Pancreas (tissue), 10 donors: Measurements from ENCODE around the gene FGFR3. TPM values are rescaled to one million over a fixed set of nuclear protein-coding genes. Genes with fewer than 3 reads are reported as not detected.

Source experiments
- ATAC-seq, 4 donors: fragments of 200-7000 bp; cut with Tn5 transposase; one replicate each; pipeline versions ENCODE4 v1.8.0 to v1.9.1; 2020; ENCODE audit warnings: mild to moderate bottlenecking in 4 of 4, moderate library complexity in 4 of 4
- DNase-seq, 6 donors: peaks; one replicate each; pipeline ENCODE4 v3.0.0-alpha.2; 2020
- FAIRE-seq: peaks from 2 replicates; lab custom pipeline; 2012; peaks lifted over from hg19 to GRCh38; lab: Jason Lieb, UNC
- H3K27ac ChIP-seq, 4 donors: fragments of 200-600 bp; sonication (generic); 1 replicate in 3 of 4; 2 replicates in 1 of 4; pipeline versions ENCODE4 v1.5.0 to v1.8.0; 2020
- H3K27me3 ChIP-seq, 4 donors: fragments of 200-600 bp; one replicate each; pipeline ENCODE4 v1.8.0; 2021
- H3K36me3 ChIP-seq, 3 donors: fragments of 200-600 bp; sonication (generic) in 1 of 3; one replicate each; pipeline versions ENCODE4 v1.5.0 to v1.8.0; 2020 to 2021
- H3K4me1 ChIP-seq, 3 donors: fragments of 200-600 bp; one replicate each; pipeline ENCODE4 v1.8.0; 2021
- H3K4me3 ChIP-seq, 4 donors: fragments of 200-600 bp; sonication (generic) in 2 of 4; one replicate each; pipeline versions ENCODE4 v1.5.0 to v1.8.0; 2020 to 2021
- H3K9me3 ChIP-seq, 4 donors: fragments of 200-600 bp; one replicate each; pipeline ENCODE4 v1.8.0; 2021
- CTCF ChIP-seq, 4 donors: fragments of 200-600 bp; sonication (generic) in 3 of 4; IDR thresholded peaks; one replicate each; pipeline versions ENCODE4 v1.5.0 to v1.8.0; 2021; ENCODE audit warnings: antibody characterized with exemption in 4 of 4
- WGBS, 2 donors: extraction: QIAGEN DNeasy Blood & Tissue Kit; methylation state at CpG; one replicate each; pipeline ENCODE4 v1.1.7; 2013; 5-methylcytosine and 5-hydroxymethylcytosine counted together
- intact Hi-C, 3 donors: fragments of 100-400 bp; cut with DNase I; formaldehyde crosslinking; loops; one replicate each; pipeline versions ENCODE4 v1.11.1 to v1.14.2; 2022
- polyA plus RNA-seq, 2 donors: library from polyadenylated mRNA; stranded (reverse); fragments of 200-250 nt; gene quantifications; one replicate each; pipeline ENCODE4 v1.2.3, GENCODE V29; 2013
- total RNA-seq, 6 donors: library from RNA; stranded (reverse); fragmentation: NEBNext Ultra II Directional in 4 of 6; extraction: Animal tissue kit (Norgen Biotek cat#: 25700) in 4 of 6; gene quantifications; one replicate each; pipeline versions ENCODE4 v1.2.1 to v1.2.4, GENCODE V29; 2021 to 2023
- donor health status: healthy with polysubstance abuse.
- donor health status: DM: no; HTN: no; CAD: no; lungs with moderate emphysema.
- donor health status: DM: no; HTN: no; CAD: no.
- donor health status: control.
- donor health status: control.
- donor health status: Bipolar disorder and iron deficiency.
- donor health status: DM: yes; HTN: yes; CAD: no.
- donor health status: DM: no; HTN: no; CAD: no.
- donor health status: DM: no; HTN: no; CAD: no.
- donor health status: DM: yes; HTN: yes; CAD: no.

Gene FGFR3
- total and polyA plus RNA-seq, 8 donors: 40.4 to 300 (median 64.8) TPM

- FAIRE-seq: no peak
- WGBS, 2 donors: 71 to 72% methylated on average over 14 of the region's 14 CpGs
- DNase-seq: no peak
- Histone ChIP-seq H3K9me3 (no peaks in the 10 kb centered on the region), H3K27me3 (no peaks in the 10 kb centered on the region), H3K36me3 (no peaks in the 10 kb centered on the region), H3K27ac (no peak overlapping the region), H3K4me1 (no peaks in the 10 kb centered on the region), H3K4me3 (no peak overlapping the region)
- no peak for ATAC-seq
- intact Hi-C loops: no loop called here
- no peak for TF ChIP-seq CTCF (IDR thresholded peaks at IDR 0.05)
Measured at GRCh38 chr4:1780435-1780834, 12.7 kb upstream of the FGFR3 start.

GRCh38 chr4:1783015-1783414 lies 10.1 kb upstream of the FGFR3 start:
- no peak for ATAC-seq

GRCh38 chr4:1783970-1784369 lies 9.1 kb upstream of the FGFR3 start:
- no peaks in the 10 kb centered on the region for H3K9me3 ChIP-seq
- H3K4me1 ChIP-seq: no peaks in the 10 kb centered on the region
- DNase-seq (no peak), ATAC-seq (no peak), FAIRE-seq (no peak)
- no peak overlapping the region for H3K27ac ChIP-seq
- no peaks in the 10 kb centered on the region for H3K36me3 ChIP-seq
- 65 to 67% methylated on average over 12 of the region's 12 CpGs for WGBS, 2 donors
- no peaks in the 10 kb centered on the region for H3K27me3 ChIP-seq
- intact Hi-C loops: no loop called here
- no peak for TF ChIP-seq CTCF (IDR thresholded peaks at IDR 0.05)
- H3K4me3 ChIP-seq: no peak overlapping the region

More at GRCh38 chr4:1783015-1783414, 10.1 kb upstream of the FGFR3 start:
- intact Hi-C loops: no loop called here
- 73 to 77% methylated on average over 9 to 10 of the region's 10 CpGs for WGBS, 2 donors
- no peak overlapping the region for H3K4me3 ChIP-seq
- no peaks in the 10 kb centered on the region for H3K27me3 ChIP-seq
- FAIRE-seq: no peak
- DNase-seq: no peak
- TF ChIP-seq CTCF (IDR thresholded peaks at IDR 0.05): no peak
- H3K4me1 ChIP-seq: no peaks in the 10 kb centered on the region
- H3K9me3 ChIP-seq: no peaks in the 10 kb centered on the region
- H3K27ac ChIP-seq: no peak overlapping the region
- no peaks in the 10 kb centered on the region for H3K36me3 ChIP-seq

- intact Hi-C loops: no loop called here
- Histone ChIP-seq H3K4me1 (no peaks in the 10 kb centered on the region), H3K36me3 (no peaks in the 10 kb centered on the region), H3K9me3 (no peaks in the 10 kb centered on the region), H3K4me3 (no peak overlapping the region), H3K27me3 (no peaks in the 10 kb centered on the region), H3K27ac (peak overlapping the region in 2 of 4 donors; percentile 39 to 48)
- TF ChIP-seq CTCF (IDR thresholded peaks at IDR 0.05): no peak
- no peak for DNase-seq
- 58 to 59% methylated on average over 10 of the region's 10 CpGs for WGBS, 2 donors
- no peak for FAIRE-seq
- ATAC-seq: peak in 2 of 4 donors; percentile 12 to 14
Measured at GRCh38 chr4:1784395-1784788, 8.7 kb upstream of the FGFR3 start.

GRCh38 chr4:1784789-1785591 lies 8.1 kb upstream of the FGFR3 start:
- Histone ChIP-seq H3K4me1 (no peaks in the 10 kb centered on the region), H3K4me3 (no peak overlapping the region), H3K27me3 (no peaks in the 10 kb centered on the region), H3K36me3 (no peaks in the 10 kb centered on the region), H3K27ac (peak overlapping the region in 3 of 4 donors; percentile 22 to 48 (median 39)), H3K9me3 (no peaks in the 10 kb centered on the region)
- no peak for DNase-seq
- ATAC-seq: peak; percentile 44 to 82 (median 63)
- intact Hi-C loops: no loop called here
- no peak for TF ChIP-seq CTCF (IDR thresholded peaks at IDR 0.05)
- 66 to 77% methylated on average over 17 of the region's 17 CpGs for WGBS, 2 donors
- no peak for FAIRE-seq
